ENCODE data around the gene NID2.

Gene NID2

DNA sequence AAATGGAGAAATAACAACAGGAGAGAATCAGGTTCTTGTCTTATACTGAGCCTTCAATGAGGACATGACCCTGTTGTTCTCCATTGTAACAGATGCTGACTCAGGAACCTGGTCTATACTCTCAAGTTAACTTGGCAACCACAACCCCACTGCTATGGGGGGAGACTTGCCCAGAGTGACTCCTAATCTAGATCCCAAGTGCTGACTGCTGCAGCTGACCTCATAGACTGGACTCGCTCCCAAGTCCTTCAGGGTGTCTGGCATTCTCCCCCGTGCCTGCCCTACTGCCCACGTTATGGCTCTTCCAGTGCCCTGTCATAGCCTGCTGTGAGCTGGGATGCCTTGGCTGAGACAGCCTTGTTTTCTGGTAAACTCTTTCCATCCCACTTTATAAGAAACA is 37.1 kb downstream of the NID2 start:
- no peak for DNase-seq (ENCODE audit: extremely low read depth, low read depth)
- TF ChIP-seq, protein P1, sequence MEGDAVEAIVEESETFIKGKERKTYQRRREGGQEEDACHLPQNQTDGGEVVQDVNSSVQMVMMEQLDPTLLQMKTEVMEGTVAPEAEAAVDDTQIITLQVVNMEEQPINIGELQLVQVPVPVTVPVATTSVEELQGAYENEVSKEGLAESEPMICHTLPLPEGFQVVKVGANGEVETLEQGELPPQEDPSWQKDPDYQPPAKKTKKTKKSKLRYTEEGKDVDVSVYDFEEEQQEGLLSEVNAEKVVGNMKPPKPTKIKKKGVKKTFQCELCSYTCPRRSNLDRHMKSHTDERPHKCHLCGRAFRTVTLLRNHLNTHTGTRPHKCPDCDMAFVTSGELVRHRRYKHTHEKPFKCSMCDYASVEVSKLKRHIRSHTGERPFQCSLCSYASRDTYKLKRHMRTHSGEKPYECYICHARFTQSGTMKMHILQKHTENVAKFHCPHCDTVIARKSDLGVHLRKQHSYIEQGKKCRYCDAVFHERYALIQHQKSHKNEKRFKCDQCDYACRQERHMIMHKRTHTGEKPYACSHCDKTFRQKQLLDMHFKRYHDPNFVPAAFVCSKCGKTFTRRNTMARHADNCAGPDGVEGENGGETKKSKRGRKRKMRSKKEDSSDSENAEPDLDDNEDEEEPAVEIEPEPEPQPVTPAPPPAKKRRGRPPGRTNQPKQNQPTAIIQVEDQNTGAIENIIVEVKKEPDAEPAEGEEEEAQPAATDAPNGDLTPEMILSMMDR (IDR thresholded peaks at IDR 0.05; ENCODE audit: low read depth, low read length, missing control alignments), result no peak
- H3K4me3 ChIP-seq (replicated peaks; ENCODE audit: low read depth, low read length), result no peak overlapping the region

- TF ChIP-seq, protein P1 (IDR thresholded peaks at IDR 0.05; ENCODE audit: low read depth, low read length, missing control alignments), result no peak
- H3K4me3 ChIP-seq (replicated peaks; ENCODE audit: low read depth, low read length), result no peak overlapping the region
- no peak for DNase-seq (ENCODE audit: extremely low read depth, low read depth)
Observed at GRCh38 chr14:52029881-52030280, 39.0 kb downstream of the NID2 start.

DNA sequence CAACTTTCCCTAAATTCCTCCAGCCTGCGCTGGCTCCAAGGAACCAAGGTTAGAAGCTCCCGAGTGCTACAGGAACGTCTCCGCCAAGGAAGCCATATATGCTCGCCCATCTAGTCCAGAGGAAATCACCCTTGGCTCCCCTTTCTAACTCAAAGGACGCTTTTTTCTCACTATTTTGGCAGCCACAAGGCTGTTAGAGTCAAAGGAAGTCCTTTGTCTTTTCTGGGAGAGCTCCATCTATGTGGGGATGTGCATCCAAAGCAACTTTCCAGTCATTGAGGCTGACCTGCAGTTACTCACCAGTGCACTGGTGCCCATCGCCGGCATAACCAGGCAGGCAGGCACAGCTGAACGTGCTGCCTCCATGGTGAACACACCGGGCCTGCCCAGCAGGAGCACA is 42.0 kb downstream of the NID2 start:
- no peak for DNase-seq (ENCODE audit: extremely low read depth, low read depth)
- no peak overlapping the region for H3K4me3 ChIP-seq (replicated peaks; ENCODE audit: low read depth, low read length)
- TF ChIP-seq, protein P1 (IDR thresholded peaks at IDR 0.05; ENCODE audit: low read depth, low read length, missing control alignments), result no peak

- H3K4me3 ChIP-seq (replicated peaks; ENCODE audit: low read depth, low read length), result no peak overlapping the region
- DNase-seq (ENCODE audit: extremely low read depth, low read depth), result peak; percentile 36
- TF ChIP-seq, protein P1 (IDR thresholded peaks at IDR 0.05; ENCODE audit: low read depth, low read length, missing control alignments), result no peak
Observed at GRCh38 chr14:52026017-52026660, 42.7 kb downstream of the NID2 start.

DNA sequence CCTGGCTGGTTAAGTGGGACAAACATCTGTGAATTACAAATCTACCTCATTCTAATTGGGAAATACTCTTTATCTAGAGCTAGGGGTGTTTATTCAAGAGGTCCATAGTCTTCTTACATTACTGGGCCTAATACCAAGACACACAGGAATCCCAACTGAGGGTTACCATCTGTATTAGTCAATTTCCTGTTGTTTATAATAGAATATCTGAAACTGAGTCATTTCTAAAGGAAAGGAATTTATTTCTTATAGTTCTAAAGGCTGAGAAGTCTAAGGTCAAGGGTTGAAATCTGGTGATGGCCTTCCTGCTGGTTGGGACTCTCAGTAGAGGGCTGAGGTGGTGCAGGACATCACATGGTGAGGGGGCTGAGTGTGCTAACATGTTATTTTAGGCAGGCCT is 43.5 kb downstream of the NID2 start:
- DNase-seq (ENCODE audit: extremely low read depth, low read depth), result peak; percentile 72
- H3K4me3 ChIP-seq (replicated peaks; ENCODE audit: low read depth, low read length), result no peak overlapping the region
- TF ChIP-seq, protein P1 (IDR thresholded peaks at IDR 0.05; ENCODE audit: low read depth, low read length, missing control alignments), result no peak

- peak; percentile 76 for DNase-seq (ENCODE audit: extremely low read depth, low read depth)
- TF ChIP-seq, protein P1 (IDR thresholded peaks at IDR 0.05; ENCODE audit: low read depth, low read length, missing control alignments), result no peak
- H3K4me3 ChIP-seq (replicated peaks; ENCODE audit: low read depth, low read length), result no peak overlapping the region
Observed at GRCh38 chr14:52023518-52023917, 45.3 kb downstream of the NID2 start.
